Measurements from ENCODE around the gene MAP1S.

Gene MAP1S, protein sequence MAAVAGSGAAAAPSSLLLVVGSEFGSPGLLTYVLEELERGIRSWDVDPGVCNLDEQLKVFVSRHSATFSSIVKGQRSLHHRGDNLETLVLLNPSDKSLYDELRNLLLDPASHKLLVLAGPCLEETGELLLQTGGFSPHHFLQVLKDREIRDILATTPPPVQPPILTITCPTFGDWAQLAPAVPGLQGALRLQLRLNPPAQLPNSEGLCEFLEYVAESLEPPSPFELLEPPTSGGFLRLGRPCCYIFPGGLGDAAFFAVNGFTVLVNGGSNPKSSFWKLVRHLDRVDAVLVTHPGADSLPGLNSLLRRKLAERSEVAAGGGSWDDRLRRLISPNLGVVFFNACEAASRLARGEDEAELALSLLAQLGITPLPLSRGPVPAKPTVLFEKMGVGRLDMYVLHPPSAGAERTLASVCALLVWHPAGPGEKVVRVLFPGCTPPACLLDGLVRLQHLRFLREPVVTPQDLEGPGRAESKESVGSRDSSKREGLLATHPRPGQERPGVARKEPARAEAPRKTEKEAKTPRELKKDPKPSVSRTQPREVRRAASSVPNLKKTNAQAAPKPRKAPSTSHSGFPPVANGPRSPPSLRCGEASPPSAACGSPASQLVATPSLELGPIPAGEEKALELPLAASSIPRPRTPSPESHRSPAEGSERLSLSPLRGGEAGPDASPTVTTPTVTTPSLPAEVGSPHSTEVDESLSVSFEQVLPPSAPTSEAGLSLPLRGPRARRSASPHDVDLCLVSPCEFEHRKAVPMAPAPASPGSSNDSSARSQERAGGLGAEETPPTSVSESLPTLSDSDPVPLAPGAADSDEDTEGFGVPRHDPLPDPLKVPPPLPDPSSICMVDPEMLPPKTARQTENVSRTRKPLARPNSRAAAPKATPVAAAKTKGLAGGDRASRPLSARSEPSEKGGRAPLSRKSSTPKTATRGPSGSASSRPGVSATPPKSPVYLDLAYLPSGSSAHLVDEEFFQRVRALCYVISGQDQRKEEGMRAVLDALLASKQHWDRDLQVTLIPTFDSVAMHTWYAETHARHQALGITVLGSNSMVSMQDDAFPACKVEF

DNA sequence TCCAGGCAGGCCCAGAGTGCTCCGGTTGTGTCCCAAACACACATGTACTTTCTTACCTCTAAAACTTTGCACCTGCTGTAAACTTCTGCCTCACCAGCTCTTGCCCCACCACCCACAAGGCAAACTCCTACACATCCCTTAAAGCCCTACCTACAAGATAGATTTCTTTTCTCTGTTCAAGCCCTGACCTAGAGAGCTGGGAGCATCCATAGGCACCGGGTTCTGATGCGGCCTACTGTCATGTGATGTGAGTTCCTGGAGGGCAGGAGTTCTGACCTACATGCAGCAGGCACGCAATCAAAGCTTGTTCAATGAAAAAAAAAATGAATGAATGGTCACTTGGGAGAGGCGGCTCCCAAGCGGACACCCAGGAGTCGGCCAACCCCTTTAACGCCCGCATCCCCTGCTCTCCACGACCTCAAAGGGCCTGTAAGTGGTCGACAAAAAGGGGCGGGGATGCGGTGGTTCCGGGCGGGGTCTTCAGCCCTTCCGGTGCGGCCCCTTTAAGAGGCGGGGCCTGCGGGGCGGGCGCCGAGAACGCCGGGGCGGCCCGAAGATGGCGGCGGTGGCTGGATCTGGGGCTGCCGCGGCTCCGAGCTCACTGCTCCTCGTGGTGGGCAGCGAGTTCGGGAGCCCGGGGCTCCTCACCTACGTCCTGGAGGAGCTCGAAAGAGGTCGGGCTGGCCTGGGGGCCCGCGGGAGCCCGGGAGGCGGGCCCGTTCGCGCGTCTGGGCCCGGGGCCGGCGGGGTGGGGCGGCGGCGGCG lies at the start of gene MAP1S:
MAP1S (plus strand) TSS at position 534 of the 765 bp plus-strand sequence; CDS start at position 557, 23 bp downstream.
- peak; percentile 94 for DNase-seq

DNA sequence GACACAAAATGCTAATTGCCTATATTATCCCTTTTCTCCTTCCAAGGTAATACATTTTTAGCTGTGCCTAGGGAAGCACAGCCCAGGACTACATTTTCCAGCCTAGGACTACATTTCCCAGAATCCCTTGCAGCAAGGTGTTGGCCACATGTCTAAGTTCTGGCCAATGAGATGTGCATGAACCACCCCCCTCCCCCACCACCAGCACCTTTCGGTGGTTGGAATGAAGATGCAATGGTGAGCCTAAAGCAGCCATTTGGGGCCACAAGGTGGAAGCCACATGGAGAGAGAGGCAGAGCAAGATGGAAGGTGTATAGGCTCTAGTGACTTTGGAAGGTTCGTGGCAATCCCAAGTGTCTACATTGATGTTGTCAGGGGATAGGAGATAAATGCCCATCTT lies 47.4 kb upstream of the MAP1S start:
- DNase-seq, result peak; percentile 87

DNA sequence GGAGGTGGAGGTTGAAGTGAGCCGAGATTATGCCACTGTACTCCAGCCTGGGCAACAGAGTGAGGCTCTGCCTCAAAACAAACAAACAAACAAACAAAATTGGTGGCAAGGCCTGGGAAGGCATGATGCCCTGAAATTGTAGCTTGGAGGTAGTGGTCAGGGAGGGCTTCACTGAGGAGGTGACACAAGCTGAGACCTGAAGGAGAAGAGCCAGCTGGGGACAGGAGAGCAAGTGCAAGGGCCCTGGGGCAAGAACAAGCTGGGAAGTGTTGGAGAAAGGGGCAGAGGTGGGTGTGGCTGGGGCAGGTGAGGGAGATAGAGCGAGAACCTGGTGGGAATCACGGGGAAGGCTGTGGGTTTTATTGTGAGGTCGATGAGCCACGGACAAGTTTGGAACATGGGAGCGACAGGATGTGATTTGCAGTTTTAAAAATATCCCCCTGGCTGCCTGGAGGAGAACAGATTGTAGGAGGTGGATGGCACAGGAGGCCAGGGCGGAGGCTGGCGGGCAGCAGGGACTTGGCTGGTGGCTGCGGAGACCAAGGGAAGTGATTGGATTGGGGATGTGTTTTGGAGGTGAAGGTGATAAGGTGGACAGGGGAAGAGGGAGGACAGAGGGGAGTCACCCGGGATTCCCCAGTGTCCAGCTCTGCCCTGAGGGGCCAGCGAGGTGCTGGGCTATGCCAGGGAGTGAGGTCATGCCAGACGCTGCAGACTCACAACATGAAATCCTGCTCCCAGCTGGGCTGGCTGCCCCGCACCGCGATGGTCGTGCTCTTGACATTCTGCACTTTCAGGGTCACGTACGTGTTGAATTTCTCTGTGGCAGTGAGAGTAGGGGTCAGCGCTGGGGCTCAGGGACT lies 45.1 kb upstream of the MAP1S start:
- DNase-seq, result no peak

DNA sequence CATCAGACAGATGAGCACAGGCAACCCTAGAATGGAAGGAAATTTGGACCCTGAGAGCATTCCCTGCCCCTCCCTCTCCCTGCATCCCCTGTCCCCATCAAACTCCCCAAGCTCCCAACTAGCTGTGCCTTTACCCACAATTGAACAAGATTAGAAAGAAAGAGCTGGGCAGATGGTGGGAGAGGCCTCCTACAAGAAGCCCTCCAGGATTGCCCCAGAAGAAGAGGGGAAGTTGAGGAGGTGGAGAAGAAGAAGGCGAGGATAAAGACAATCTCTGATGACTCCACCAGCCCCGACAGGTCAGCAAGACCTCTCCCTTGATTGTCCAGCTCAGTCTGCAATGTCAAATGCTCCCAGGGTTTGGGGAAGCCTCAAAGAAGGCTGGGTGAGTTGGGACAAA lies 43.0 kb upstream of the MAP1S start:
- no peak for DNase-seq

DNA sequence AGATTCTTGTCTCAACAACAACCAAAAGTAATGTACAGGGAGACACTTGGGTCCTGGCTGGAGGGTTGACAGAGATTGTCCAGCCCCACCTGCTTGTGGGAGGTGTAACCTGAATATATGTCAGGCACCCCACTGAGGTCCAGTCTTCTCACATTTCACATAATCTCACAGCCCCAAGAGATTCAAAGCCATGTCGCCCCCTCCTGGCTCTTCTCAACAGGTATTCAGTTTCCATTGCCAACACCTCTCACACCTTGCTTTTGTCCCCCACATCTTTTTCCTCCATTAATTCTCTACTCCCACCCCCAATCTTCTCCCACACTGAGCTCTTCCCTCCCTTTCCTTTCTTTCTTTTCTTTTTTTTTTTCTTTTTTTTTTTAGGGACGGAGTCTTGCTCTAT lies 42.3 kb upstream of the MAP1S start:
- peak; percentile 57 for DNase-seq

DNA sequence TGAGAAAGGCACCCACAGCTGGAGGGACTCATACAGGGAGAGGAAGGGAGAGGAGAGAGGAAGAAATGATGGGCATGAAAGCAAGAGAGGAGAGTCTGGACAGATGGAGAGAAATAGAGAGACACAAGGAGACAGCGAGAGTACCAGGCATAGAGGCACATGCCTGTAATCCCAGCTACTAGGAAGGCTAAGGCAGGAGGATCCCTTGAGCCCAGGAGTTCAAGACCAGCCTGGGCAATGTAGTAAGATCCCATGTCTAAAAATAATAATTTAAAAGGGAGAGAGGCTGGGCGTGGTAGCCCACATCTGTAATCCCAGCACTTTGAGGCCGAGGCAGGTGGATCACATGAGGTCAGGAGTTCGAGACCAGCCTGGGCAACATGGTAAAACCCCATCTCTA lies 40.4 kb upstream of the MAP1S start:
- no peak for DNase-seq

DNA sequence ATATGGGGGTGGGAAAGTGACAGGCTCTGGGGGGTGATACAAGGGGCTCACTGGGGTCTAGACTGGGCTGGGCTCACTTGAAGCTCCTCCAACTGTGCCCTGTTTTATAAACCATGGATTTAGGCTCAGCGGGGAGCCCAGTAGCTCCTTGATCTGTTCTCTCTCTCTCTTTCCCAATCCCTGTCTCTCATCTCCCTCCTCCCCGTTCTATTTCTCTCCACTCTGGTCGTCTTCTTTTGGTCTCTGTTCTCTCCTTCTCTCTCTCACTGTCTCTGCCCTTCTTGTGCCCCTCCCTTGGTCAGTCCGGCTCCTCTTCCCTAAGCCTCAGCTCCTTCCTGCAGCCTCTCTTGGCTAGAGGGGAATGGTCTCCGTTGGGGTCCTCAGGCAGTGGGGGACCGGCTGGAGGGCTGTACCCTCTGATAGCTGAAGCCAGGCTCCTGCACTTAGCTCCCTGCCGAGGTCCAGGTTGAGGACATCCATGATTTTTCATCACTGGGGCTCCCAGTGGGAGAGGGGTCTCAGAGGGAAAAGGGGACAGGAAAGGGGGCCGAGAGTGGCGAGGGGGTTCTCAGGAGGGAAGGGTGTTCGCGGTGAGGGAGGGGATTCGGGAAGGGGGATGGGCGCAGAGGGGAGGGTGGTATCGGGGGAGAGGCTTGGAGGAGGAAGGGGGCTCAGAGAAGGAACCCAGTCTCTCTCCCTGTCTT lies 39.6 kb upstream of the MAP1S start:
- no peak for DNase-seq

DNA sequence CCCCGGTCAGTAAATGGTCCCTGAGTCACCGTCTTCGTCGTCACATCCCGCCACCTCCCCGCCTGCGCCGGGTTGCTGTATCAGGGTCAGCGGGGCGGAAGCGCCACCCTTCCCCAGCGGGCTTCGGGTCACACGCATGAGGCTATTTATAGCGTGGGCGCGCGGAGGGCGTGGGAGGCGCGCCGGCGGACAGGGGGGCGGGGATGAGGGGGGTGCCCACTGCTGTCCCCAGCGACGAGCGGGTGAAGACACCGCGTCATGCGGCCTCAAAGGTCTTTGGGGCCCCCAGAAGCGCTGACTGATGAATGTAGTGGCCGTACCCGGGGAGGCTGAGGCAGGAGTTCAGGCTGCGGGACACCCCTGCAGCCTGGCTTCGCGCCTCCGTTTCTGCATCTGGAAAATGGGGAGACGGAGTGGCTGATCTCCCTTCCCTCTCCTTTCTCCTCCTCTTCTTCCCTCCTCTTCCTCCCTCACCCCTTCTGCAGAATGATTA lies 39.0 kb upstream of the MAP1S start:
- DNase-seq, result no peak

DNA sequence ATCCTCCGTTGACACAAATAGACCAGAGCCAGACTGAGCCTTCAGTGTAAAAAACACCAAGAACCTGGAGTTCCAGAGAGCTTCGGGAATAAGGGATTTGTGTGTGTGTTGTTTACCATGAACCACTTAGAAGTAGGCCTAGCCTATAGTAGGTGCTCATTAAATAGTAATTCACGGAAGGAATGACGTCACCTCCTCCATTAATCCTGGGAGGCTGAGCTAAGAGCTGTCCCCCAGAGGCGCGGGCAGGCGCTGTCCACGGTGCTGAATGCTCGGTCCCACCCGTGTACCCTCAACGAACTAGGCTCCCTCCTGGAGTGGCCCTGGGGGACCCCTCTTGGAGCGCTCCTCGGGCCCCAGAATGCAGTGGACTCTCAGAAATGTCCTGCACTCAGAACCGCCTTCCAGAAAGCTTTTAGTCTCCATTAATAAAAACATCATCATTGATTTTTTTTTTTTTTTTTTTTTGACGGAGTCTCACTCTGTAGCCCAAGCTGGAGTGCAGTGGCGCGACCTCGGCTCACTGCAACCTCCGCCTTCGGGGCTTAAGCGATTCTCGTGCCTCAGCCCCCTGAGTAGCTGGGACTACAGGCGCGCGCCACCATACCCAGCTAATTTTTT lies 37.7 kb upstream of the MAP1S start:
- no peak for DNase-seq

DNA sequence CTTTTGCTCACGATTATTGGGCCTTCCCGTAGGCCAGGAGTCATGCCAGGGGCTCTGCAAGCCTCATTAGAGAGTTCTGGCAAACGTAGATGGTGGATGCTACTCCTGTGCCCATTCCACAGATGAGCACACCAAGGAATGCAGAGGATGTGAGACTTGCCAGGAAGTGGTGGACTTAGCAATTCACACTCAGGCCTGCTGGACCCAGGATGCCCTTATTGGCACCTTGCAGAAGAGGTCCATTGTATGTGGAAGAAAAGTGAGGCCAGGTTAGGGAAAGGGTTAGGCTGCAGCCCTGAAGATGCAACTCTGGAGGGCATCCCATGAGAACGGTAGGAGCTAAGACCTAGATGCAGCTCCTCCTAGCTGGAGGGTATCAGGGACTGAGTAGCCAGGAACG lies 37.0 kb upstream of the MAP1S start:
- no peak for DNase-seq

DNA sequence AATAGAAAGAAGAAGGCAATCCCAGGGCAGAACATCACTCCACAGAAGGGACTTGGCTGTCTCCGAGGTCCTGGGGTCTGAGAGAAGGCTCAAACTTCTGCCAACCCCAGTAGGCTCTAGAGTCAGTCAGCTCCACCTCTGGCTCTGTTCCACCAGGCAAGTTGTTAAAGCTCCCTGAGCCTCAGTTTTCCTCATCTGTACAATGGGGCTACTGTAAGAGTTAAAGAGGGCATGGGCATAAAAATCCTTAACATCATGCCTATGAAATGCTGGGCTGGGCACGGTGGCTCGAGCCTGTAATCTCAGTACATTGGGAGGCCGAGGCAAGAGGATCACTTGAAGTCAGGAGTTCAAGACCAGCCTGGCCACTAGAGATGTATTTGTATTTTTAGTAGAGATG lies 36.2 kb upstream of the MAP1S start:
- DNase-seq, result no peak

DNA sequence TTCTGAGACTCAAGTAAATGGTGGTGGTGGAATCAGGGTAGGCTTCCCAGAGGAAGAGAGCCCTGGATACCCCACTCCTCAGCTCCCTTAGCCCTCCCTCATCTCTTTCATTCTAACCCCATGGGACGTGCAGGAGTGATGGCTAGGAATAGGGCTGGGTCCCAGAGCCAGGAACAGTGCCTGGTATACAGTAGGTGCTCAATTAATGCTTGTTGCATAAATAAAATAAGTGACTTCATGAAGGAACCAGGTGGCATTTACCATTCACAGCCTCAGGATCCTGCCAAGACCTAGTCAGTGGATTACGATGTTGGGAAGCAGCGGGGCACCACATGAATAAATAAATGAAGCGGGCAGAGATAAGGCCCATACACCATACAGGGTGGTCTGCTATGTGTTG lies 35.0 kb upstream of the MAP1S start:
- DNase-seq, result no peak

DNA sequence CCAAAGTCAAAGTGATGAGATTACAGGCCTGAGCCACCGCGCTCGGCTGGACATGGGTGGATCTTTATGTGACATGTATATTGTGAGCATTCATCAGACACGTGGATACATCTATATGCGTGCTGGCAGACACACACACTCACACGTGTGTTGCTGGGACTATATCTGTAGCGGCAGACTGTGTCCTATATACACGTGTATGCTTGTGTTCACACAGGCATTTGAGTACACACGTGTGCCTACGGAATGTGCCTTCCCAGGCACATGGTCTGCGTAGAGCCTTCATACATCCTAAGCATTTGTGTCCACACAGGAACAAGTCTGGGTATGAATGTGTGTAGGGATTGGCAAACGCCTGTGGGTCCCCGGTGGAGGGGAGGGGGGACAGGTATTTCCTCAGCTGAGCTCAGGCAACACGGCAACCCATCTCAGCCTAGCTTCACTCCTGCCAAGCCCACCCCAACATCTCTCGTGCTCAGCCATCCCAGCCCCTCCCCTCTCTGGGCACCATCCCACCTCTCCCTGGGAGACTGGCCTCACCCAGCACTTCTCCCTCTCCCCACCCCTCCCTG lies 33.7 kb upstream of the MAP1S start:
- DNase-seq, result no peak

DNA sequence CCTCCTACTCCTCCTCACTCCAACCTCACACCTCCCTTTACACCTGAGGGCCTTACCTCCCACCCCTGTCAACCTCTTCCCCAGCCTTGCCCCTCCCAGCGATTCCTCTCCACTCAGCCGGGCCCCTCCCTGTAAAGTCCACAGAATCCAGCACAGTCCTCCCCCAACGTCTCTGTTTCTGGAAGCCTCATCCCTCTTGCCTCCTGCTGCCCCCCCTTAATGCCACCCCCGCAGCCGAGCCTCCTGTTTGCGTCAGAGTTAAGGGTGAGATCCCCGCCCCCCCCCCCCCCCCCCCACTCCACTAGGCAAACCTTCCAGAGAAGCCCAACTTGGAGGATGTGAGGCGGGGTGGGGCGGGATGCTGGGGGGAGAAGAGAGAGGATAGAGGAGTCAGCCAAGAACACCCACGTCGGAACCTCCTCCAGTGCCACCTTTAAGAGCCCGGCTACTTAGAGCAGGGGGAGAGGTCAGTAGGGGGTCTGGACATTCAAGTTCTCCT lies 33.2 kb upstream of the MAP1S start:
- DNase-seq, result no peak

DNA sequence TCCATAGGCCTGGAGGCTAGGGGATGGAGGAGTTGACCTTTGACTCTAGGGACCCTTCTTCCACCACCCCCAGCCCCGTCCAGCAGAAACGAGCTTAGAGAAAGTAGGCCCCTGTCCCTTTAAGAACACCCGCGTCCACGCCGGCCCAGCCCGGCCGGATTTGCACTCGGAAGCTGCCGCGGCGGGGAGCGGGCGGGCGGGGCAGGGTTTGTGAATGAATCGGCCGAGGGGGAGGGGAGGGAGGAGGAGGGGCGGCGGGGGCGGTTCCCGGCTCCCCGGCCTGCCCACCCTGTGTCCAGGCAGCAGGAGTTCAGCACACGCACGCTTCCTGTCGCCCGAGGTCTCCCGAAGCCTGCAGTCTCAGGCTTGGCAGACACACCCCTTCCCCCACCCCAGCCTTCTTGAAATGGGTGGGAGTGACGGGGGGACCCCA lies 32.7 kb upstream of the MAP1S start:
- DNase-seq, result peak; percentile 91

DNA sequence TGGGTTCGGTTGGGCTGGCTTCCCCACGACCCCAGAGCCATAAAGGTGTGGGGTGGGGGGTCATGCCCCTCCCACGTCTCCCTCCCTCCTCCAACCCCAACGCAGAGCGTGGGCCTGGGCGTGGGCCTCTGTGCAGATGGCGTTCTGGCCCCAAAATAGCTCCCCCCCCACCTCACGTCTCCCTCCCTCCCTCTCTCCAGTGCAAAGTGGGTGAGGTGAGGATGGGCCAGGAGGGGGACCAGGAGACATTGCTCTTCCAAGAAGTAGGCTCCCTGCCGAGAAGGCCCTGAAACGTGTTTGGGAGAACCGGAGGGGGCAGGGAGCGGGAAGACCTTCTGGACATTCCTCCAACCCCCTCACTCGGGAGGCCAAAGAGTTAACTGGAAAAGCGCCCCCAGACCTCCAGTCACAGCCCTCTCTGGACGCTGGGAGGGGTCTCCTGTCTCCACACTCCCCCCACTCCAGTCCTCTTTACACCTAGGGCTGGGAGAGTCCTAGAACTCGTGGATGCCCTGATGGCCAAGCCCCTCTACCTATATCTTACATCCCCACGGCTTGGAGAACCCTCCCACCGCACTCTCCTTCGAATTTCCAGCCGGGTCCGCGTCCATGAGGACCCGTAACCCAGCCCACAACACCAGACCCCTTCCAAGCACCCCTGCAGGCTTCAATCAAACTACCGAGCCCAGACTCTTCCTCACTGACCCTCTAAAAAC lies 32.0 kb upstream of the MAP1S start:
- peak; percentile 74 for DNase-seq

DNA sequence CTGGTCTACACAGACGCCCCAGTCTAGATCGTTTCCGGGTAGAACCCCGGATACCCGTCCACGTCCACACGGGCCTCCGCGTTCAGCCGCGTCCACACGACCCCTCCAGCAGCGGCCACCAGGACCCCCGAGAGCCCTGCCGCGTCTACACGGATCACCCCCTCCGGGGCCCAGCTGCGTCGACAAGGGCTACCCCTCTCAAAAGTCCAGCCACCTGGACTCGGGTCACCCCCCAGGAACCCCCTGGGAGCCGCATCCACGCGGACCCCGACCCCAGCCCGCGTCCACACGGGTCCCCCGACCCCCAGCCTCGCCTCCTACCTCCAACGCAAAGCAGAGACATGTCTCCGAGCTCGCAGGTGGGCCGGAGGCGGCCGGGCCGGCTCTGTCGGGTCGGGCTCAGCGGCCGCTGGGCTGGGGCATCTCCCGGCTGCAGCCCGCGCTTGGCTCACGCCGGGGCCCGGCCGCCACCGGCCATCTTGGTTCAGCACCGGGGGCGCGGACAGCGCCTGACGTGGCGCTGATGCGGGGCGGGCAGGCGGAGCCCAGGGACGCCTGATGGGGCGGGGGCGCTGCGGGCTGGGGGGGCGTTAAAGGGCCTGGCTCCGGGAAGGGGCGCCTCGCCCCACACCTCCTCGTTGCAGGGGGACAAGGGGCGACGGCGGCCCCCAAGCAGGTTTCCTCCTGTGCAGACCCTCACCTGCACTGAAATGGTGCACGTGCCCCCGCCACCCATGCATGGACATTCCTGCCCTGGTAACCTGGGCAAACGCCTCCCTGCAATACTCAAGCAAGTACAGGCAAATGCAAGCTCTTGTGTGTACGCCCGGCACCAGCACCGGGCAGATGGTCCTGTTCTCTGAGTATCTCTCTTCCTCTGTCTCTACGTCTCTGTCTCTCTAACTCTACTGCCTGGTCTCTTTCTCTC lies 31.2 kb upstream of the MAP1S start, which contains the start of gene UNC13A:
UNC13A (minus strand) TSS at position 498 of the 928 bp plus-strand sequence; CDS start at position 343, 155 bp downstream.
- peak; percentile 85 for DNase-seq
